ENCODE measurements around the gene DDX41.

The DDX41 gene

DNA sequence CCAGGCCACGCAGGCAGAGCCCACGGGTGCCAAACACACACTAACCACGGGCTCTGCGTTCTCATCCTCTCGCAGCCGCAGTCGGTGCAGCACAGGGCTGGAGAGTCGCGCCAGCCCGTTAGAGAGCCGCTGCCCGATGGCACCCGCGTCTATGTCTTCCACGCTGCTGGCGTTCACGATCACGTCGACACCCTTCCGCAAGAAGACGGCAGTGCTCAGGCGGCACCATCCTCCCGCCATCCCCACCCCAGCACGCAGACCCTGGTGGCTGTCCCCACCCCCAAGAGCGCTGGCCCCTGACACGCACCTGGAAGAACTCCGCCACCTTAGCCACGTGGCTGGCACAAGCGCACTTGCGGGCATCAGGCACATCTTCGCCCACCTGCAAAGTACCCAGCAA lies 49.3 kb downstream of the DDX41 start:
- no peak for DNase-seq

DNA sequence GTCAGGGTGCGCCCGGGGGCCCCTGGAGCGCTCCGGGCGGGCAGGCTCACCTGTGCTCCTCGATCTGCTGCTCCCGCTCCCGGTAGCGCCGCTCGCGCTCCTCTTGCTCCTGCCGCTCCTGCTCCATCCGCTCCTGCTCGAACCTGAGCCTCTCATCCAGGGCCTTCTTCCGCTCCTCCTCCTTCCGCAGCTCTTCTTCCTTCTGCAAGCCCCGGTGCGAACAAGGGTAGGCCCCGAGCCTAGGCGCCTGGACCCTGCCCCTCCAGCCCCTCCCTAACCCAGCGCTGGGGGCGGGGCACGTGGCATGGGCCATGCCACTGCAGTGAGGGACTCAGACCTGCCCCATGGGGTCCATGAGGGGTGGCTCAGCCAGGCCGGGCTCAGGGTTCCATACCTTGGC lies 49.9 kb downstream of the DDX41 start:
- DNase-seq: no peak

DNA sequence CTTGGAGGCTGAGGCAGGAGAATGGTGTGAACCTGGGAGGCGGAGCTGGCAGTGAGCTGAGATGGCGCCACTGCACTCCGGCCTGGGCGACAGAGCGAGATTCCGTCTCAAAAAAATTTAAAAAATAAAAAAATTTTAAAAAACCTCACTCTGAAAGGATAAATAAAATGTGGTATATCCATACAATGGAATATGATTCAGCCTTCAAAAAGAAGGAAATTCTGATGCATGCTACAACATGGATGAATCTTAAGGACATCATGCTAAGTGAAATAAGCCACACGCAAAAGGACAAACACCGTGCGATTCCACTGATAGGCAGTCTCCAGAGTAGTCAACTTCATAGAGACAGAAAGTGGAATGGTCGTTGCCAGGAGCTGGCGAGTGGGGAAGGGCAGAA lies 51.7 kb downstream of the DDX41 start:
- DNase-seq: no peak

DNA sequence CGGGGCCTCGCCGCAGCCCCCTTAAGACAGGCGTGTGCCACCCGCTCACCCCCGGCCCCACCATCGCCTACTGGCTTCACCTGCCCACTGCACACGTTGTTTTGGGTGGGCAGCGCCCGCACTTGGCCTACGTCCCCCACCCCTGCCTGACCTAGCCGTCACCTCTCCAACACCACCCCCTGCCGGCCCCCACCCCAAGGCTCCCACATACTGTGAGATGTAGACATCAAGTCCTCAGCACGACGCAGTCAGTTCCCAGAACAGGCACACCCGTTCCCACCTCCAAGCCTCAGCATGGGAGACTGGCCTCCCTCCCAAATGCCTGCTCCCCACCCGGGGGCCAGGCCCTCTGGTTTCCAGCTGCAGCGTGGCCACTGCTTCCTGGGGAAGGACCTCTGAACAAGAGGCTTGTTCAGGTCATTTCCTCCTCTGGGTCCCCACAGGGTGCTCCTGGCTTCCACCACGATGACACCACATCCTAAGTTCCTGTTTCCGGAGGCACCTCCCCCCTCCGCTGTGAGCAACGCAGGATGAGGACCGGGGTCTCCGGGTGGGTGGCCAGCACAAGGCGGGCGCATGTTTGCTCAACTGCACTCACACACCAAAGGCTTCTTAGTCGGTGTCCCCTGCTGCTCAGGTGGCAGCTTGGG lies 54.6 kb downstream of the DDX41 start:
- no peak for DNase-seq

Data from NCI-H2081 treated with DMSO at 0.1 percent for 48 hours (cell line).